ENCODE results near the gene ADGRL2.
"Not testable (repeated sequence)": the region's sequence is repeated elsewhere in the genome, so short reads cannot be mapped to it uniquely, and the experiment has no call there.

Gene ADGRL2

GRCh38 chr1:81874461-81874860, 73.7 kb downstream of the ADGRL2 start:
- Histone ChIP-seq H3K9ac (ENCODE audit: insufficient read length) (no peak overlapping the region), H3K36me3 (ENCODE audit: insufficient read depth, low read length) (no peaks in the 10 kb centered on the region), H3K4me3 (no peak overlapping the region), H3K27ac (no peak overlapping the region), H3K9me3 (ENCODE audit: low read depth, low read length) (no peaks in the 10 kb centered on the region)
- no peak for DNase-seq (ENCODE audit: low read depth, low spot score)
- TF ChIP-seq POLR2AphosphoS5 (IDR thresholded peaks at IDR 0.05; ENCODE audit: borderline replicate concordance, low read depth, low read length) (no peak), EZH2 (IDR thresholded peaks at IDR 0.05) (no peak), FOXP2 (optimal IDR thresholded peaks at IDR 0.05; ENCODE audit: control extremely low read depth, extremely low read length, insufficient read depth) (no peak)

- H3K27ac ChIP-seq: no peak overlapping the region
- H3K9me3 ChIP-seq (ENCODE audit: low read depth, low read length): no peaks in the 10 kb centered on the region
- no peak overlapping the region for H3K4me3 ChIP-seq
Observed at GRCh38 chr1:81874940-81875339, 74.2 kb downstream of the ADGRL2 start.

GRCh38 chr1:81876901-81877733, 76.4 kb downstream of the ADGRL2 start:
- H3K4me3 ChIP-seq: no peak overlapping the region
- DNase-seq (ENCODE audit: low read depth, low spot score): no peak
- no peaks in the 10 kb centered on the region for H3K36me3 ChIP-seq (ENCODE audit: insufficient read depth, low read length)
- TF ChIP-seq POLR2AphosphoS5 (IDR thresholded peaks at IDR 0.05; ENCODE audit: borderline replicate concordance, low read depth, low read length) (no peak), EZH2 (IDR thresholded peaks at IDR 0.05) (no peak), FOXP2 (optimal IDR thresholded peaks at IDR 0.05; ENCODE audit: control extremely low read depth, extremely low read length, insufficient read depth) (no peak)
- H3K9me3 ChIP-seq (ENCODE audit: low read depth, low read length): no peaks in the 10 kb centered on the region
- no peak overlapping the region for H3K9ac ChIP-seq (ENCODE audit: insufficient read length)
- no peak overlapping the region for H3K27ac ChIP-seq

More at GRCh38 chr1:81874940-81875339, 74.2 kb downstream of the ADGRL2 start:
- Histone ChIP-seq H3K9ac (ENCODE audit: insufficient read length) (no peak overlapping the region), H3K36me3 (ENCODE audit: insufficient read depth, low read length) (no peaks in the 10 kb centered on the region)
- DNase-seq (ENCODE audit: low read depth, low spot score): no peak
- no peak for TF ChIP-seq FOXP2 (optimal IDR thresholded peaks at IDR 0.05; ENCODE audit: control extremely low read depth, extremely low read length, insufficient read depth)
- no peak for TF ChIP-seq POLR2AphosphoS5 (IDR thresholded peaks at IDR 0.05; ENCODE audit: borderline replicate concordance, low read depth, low read length)
- no peak for TF ChIP-seq EZH2 (IDR thresholded peaks at IDR 0.05)

- TF ChIP-seq POLR2AphosphoS5 (IDR thresholded peaks at IDR 0.05; ENCODE audit: borderline replicate concordance, low read depth, low read length): no peak
- TF ChIP-seq FOXP2 (optimal IDR thresholded peaks at IDR 0.05; ENCODE audit: control extremely low read depth, extremely low read length, insufficient read depth): no peak
- Histone ChIP-seq H3K9ac (ENCODE audit: insufficient read length) (no peak overlapping the region), H3K4me3 (no peak overlapping the region), H3K9me3 (ENCODE audit: low read depth, low read length) (no peaks in the 10 kb centered on the region), H3K27ac (no peak overlapping the region), H3K36me3 (ENCODE audit: insufficient read depth, low read length) (no peaks in the 10 kb centered on the region)
- DNase-seq (ENCODE audit: low read depth, low spot score): no peak
Observed at GRCh38 chr1:81877940-81878339, 77.2 kb downstream of the ADGRL2 start.

GRCh38 chr1:81878538-81878937, 77.8 kb downstream of the ADGRL2 start:
- no peak for DNase-seq (ENCODE audit: low read depth, low spot score)
- no peak overlapping the region for H3K27ac ChIP-seq

GRCh38 chr1:81880781-81881180, 80.0 kb downstream of the ADGRL2 start:
- Histone ChIP-seq H3K9ac (ENCODE audit: insufficient read length) (no peak overlapping the region), H3K36me3 (ENCODE audit: insufficient read depth, low read length) (no peaks in the 10 kb centered on the region), H3K9me3 (ENCODE audit: low read depth, low read length) (no peaks in the 10 kb centered on the region), H3K27ac (no peak overlapping the region), H3K4me3 (no peak overlapping the region)
- DNase-seq (ENCODE audit: low read depth, low spot score): no peak
- no peak for TF ChIP-seq EZH2 (IDR thresholded peaks at IDR 0.05)
- no peak for TF ChIP-seq POLR2AphosphoS5 (IDR thresholded peaks at IDR 0.05; ENCODE audit: borderline replicate concordance, low read depth, low read length)
- TF ChIP-seq FOXP2 (optimal IDR thresholded peaks at IDR 0.05; ENCODE audit: control extremely low read depth, extremely low read length, insufficient read depth): no peak

More at GRCh38 chr1:81878538-81878937, 77.8 kb downstream of the ADGRL2 start:
- H3K9ac ChIP-seq (ENCODE audit: insufficient read length): no peak overlapping the region
- no peaks in the 10 kb centered on the region for H3K36me3 ChIP-seq (ENCODE audit: insufficient read depth, low read length)
- H3K4me3 ChIP-seq: no peak overlapping the region
- no peaks in the 10 kb centered on the region for H3K9me3 ChIP-seq (ENCODE audit: low read depth, low read length)
- TF ChIP-seq POLR2AphosphoS5 (IDR thresholded peaks at IDR 0.05; ENCODE audit: borderline replicate concordance, low read depth, low read length): no peak
- no peak for TF ChIP-seq EZH2 (IDR thresholded peaks at IDR 0.05)
- no peak for TF ChIP-seq FOXP2 (optimal IDR thresholded peaks at IDR 0.05; ENCODE audit: control extremely low read depth, extremely low read length, insufficient read depth)

GRCh38 chr1:81885291-81885690, 84.6 kb downstream of the ADGRL2 start:
- Histone ChIP-seq H3K4me3 (no peak overlapping the region), H3K27ac (no peak overlapping the region), H3K36me3 (ENCODE audit: insufficient read depth, low read length) (no peaks in the 10 kb centered on the region), H3K9me3 (ENCODE audit: low read depth, low read length) (no peaks in the 10 kb centered on the region), H3K9ac (ENCODE audit: insufficient read length) (no peak overlapping the region)
- no peak for DNase-seq (ENCODE audit: low read depth, low spot score)
- no peak for TF ChIP-seq POLR2AphosphoS5 (IDR thresholded peaks at IDR 0.05; ENCODE audit: borderline replicate concordance, low read depth, low read length)
- no peak for TF ChIP-seq FOXP2 (optimal IDR thresholded peaks at IDR 0.05; ENCODE audit: control extremely low read depth, extremely low read length, insufficient read depth)
- TF ChIP-seq EZH2 (IDR thresholded peaks at IDR 0.05): no peak

- not testable (repeated sequence) for DNase-seq (ENCODE audit: low read depth, low spot score); H3K27ac ChIP-seq; H3K36me3 ChIP-seq (ENCODE audit: insufficient read depth, low read length); H3K4me3 ChIP-seq; H3K9me3 ChIP-seq (ENCODE audit: low read depth, low read length); H3K9ac ChIP-seq (ENCODE audit: insufficient read length)
Observed at GRCh38 chr1:81886292-81886691, 85.6 kb downstream of the ADGRL2 start.

Data from SK-N-MC (cell line).